Measurements from ENCODE around the gene TRPM7.
"Not testable (repeated sequence)": the region's sequence is repeated elsewhere in the genome, so short reads cannot be mapped to it uniquely, and the experiment has no call there.

- not testable (repeated sequence) for TF ChIP-seq RCOR1 (IDR thresholded peaks at IDR 0.05; ENCODE audit: borderline replicate concordance in 1 of 2, low read depth in 2 of 2, low read length in 2 of 2); HCFC1 (IDR thresholded peaks at IDR 0.05; ENCODE audit: low read depth, low read length); TEAD4 (IDR thresholded peaks at IDR 0.05; ENCODE audit: low read length); TEAD4 (CRISPR knock-in tag; IDR thresholded peaks at IDR 0.05; ENCODE audit: borderline replicate concordance); EP300 (IDR thresholded peaks at IDR 0.05; ENCODE audit: low read length); FOXP1 (CRISPR knock-in tag; IDR thresholded peaks at IDR 0.05); MXI1 (IDR thresholded peaks at IDR 0.05; ENCODE audit: low read depth, low read length); NFE2L1 (tag; IDR thresholded peaks at IDR 0.05; ENCODE audit: borderline replicate concordance, low read depth); EZH2 (IDR thresholded peaks at IDR 0.05; ENCODE audit: borderline replicate concordance, low read depth, low read length); GMEB1 (CRISPR knock-in tag; IDR thresholded peaks at IDR 0.05); GATA2 (CRISPR knock-in tag; IDR thresholded peaks at IDR 0.05); ZNF699 (CRISPR knock-in tag; IDR thresholded peaks at IDR 0.05; ENCODE audit: insufficient replicate concordance); ZNF324 (CRISPR knock-in tag; IDR thresholded peaks at IDR 0.05)
- TF ChIP-seq, protein P1, sequence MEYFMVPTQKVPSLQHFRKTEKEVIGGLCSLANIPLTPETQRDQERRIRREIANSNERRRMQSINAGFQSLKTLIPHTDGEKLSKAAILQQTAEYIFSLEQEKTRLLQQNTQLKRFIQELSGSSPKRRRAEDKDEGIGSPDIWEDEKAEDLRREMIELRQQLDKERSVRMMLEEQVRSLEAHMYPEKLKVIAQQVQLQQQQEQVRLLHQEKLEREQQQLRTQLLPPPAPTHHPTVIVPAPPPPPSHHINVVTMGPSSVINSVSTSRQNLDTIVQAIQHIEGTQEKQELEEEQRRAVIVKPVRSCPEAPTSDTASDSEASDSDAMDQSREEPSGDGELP (CRISPR knock-in tag; IDR thresholded peaks at IDR 0.05; ENCODE audit: borderline replicate concordance): not testable (repeated sequence)
- TF ChIP-seq, protein P2, sequence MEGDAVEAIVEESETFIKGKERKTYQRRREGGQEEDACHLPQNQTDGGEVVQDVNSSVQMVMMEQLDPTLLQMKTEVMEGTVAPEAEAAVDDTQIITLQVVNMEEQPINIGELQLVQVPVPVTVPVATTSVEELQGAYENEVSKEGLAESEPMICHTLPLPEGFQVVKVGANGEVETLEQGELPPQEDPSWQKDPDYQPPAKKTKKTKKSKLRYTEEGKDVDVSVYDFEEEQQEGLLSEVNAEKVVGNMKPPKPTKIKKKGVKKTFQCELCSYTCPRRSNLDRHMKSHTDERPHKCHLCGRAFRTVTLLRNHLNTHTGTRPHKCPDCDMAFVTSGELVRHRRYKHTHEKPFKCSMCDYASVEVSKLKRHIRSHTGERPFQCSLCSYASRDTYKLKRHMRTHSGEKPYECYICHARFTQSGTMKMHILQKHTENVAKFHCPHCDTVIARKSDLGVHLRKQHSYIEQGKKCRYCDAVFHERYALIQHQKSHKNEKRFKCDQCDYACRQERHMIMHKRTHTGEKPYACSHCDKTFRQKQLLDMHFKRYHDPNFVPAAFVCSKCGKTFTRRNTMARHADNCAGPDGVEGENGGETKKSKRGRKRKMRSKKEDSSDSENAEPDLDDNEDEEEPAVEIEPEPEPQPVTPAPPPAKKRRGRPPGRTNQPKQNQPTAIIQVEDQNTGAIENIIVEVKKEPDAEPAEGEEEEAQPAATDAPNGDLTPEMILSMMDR (IDR thresholded peaks at IDR 0.05 in 2 of 3, conservative IDR thresholded peaks at IDR 0.05 in 1 of 3; ENCODE audit: insufficient read depth in 2 of 3, low read depth in 1 of 3, low read length in 3 of 3): not testable (repeated sequence)
Measured at GRCh38 chr15:50602028-50602427, 84.6 kb downstream of the TRPM7 start.
